Prostate gland (tissue), 2 donors: ENCODE measurements around the gene PSME2. TPM values are rescaled to one million over a fixed set of nuclear protein-coding genes. Genes with fewer than 3 reads are reported as not detected.

Source experiments
- DNase-seq: peaks from one replicate; pipeline ENCODE4 v3.0.0-alpha.2; 2019; ENCODE audit warnings: low spot score
- H3K27ac ChIP-seq, 2 donors: fragments of 200-600 bp; sonication (generic); 2 replicates each; pipeline ENCODE4 v1.5.1; 2017 to 2019
- H3K27me3 ChIP-seq: fragments of 200-600 bp; sonication (generic); replicated peaks from 2 replicates; pipeline ENCODE4 v1.5.1; 2019; ENCODE audit not compliant: insufficient read depth
- H3K36me3 ChIP-seq, 2 donors: fragments of 200-600 bp; sonication (generic); 1 replicate in 1 of 2; 2 replicates in 1 of 2; pipeline versions ENCODE4 v1.5.1 to v1.8.1; 2017 to 2019
- H3K4me1 ChIP-seq: fragments of 200-600 bp; sonication (generic); replicated peaks from 2 replicates; pipeline ENCODE4 v1.5.1; 2019
- H3K4me3 ChIP-seq, 2 donors: fragments of 200-600 bp; sonication (generic); 2 replicates each; pipeline ENCODE4 v1.5.1; 2017 to 2019
- H3K9me3 ChIP-seq: fragments of 200-600 bp; sonication (generic); 2 replicates; pipeline ENCODE4 v1.5.1; 2017
- POLR2A ChIP-seq: fragments of 450-650 bp; IDR thresholded peaks from one replicate; pipeline ENCODE4 v1.6.1; 2016; ENCODE audit warnings: antibody characterized with exemption, mild to moderate bottlenecking
- POLR2AphosphoS5 ChIP-seq: sonication (generic); formaldehyde crosslinking; IDR thresholded peaks from one replicate; pipeline ENCODE4 v1.6.1; 2017; ENCODE audit warnings: antibody characterized with exemption
- WGBS: methylation state at CpG from one replicate; pipeline ENCODE4 v1.1.5; 2018; 5-methylcytosine and 5-hydroxymethylcytosine counted together
- intact Hi-C: fragments of 100-400 bp; cut with DNase I; formaldehyde crosslinking; loops from one replicate; pipeline ENCODE4 v1.14.2; 2022
- total RNA-seq, 2 donors: library from RNA; depleted of rRNA; stranded (reverse); fragments of >200 nt; gene quantifications; one replicate each; pipeline ENCODE4 v1.1.0, GENCODE V29; 2016
- TF ChIP-seq, protein P1 (sequence below), 4 experiments: fragments of 200-600 bp in 2 of 4; fragments of 450-650 bp in 2 of 4; sonication (generic) in 2 of 4; IDR thresholded peaks; 1 replicate in 3 of 4; 2 replicates in 1 of 4; pipeline ENCODE4 v1.5.1; 2016 to 2019; ENCODE audit warnings: antibody characterized with exemption in 4 of 4, mild to moderate bottlenecking in 2 of 4, moderate library complexity in 2 of 4

The PSME2 gene
- total RNA-seq, 2 donors from 2014 or later = 34.5 to 89.3 TPM

DNA sequence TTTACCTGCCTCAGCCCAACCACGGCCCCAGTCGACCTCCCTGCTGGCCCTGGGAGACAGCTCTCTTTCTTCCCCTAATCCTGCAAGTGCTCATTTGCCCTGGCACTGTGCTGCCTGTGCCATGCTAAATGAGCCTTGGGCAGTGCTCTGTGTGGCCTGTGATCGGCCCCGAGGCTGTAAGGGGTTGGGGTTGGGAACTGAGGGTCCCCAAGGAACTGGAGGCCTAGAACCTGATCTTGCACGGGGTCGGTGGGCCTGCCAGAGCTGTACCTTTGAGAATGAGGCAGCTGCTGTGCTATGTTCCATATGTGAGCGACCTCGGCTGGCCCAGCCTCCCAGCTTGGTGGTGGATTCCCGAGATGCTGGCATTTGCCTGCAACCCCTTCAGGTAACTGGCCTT is 3.7 kb upstream of the PSME2 start:
- Histone ChIP-seq H3K27me3 (no peaks in the 10 kb centered on the region), H3K27ac (no peak overlapping the region), H3K36me3 (peaks cover 3 to 21% of the 10 kb centered on the region in 2 donors), H3K4me3 (no peak overlapping the region), H3K9me3 (no peaks in the 10 kb centered on the region), H3K4me1 (peaks cover 11% of the 10 kb centered on the region)
- no peak for DNase-seq
- 95% methylated on average over 9 of the region's 9 CpGs for WGBS
- TF ChIP-seq, protein P1, sequence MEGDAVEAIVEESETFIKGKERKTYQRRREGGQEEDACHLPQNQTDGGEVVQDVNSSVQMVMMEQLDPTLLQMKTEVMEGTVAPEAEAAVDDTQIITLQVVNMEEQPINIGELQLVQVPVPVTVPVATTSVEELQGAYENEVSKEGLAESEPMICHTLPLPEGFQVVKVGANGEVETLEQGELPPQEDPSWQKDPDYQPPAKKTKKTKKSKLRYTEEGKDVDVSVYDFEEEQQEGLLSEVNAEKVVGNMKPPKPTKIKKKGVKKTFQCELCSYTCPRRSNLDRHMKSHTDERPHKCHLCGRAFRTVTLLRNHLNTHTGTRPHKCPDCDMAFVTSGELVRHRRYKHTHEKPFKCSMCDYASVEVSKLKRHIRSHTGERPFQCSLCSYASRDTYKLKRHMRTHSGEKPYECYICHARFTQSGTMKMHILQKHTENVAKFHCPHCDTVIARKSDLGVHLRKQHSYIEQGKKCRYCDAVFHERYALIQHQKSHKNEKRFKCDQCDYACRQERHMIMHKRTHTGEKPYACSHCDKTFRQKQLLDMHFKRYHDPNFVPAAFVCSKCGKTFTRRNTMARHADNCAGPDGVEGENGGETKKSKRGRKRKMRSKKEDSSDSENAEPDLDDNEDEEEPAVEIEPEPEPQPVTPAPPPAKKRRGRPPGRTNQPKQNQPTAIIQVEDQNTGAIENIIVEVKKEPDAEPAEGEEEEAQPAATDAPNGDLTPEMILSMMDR (IDR thresholded peaks at IDR 0.05) = no peak
- TF ChIP-seq POLR2AphosphoS5 = no peak
- intact Hi-C loops = no loop called here

DNA sequence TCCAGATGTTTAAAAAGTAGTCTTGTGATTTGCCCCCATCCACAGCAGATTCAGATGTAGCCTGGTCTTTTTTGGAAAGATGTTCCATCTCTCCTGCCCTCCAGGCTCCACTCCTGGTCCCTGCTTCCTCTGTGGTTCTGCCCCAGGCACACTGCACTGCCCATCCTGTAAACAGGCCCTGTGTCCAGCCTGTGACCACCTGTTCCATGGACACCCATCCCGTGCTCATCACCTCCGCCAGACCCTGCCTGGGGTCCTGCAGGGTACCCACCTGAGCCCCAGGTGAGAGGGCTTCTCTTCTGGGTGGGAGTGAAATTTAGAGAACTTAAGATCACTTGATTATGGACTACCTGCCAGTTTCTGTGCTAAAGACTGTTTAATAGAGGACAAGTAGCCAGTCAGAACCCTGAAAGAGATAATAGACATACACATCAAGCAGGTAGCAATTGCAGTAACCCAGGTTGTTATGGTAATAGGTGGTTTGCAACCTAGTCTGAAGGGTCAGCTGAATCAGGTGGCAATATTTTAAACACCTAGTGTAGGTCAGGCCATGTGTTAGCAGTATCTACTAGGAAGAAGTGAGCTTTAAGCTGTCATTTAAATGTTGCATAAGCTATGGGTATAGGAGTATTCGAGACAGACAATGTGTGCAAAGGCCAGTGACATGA is 3.0 kb upstream of the PSME2 start:
- Histone ChIP-seq H3K36me3 (peaks cover 3 to 18% of the 10 kb centered on the region in 2 donors), H3K27ac (no peak overlapping the region), H3K9me3 (no peaks in the 10 kb centered on the region), H3K4me1 (peaks cover 11% of the 10 kb centered on the region), H3K4me3 (no peak overlapping the region), H3K27me3 (no peaks in the 10 kb centered on the region)
- WGBS = 95% methylated on average over 3 of the region's 3 CpGs
- TF ChIP-seq POLR2A (no peak), POLR2AphosphoS5 (no peak)
- TF ChIP-seq, protein P1 (IDR thresholded peaks at IDR 0.05) = no peak
- intact Hi-C loops = no loop called here
- DNase-seq = no peak

DNA sequence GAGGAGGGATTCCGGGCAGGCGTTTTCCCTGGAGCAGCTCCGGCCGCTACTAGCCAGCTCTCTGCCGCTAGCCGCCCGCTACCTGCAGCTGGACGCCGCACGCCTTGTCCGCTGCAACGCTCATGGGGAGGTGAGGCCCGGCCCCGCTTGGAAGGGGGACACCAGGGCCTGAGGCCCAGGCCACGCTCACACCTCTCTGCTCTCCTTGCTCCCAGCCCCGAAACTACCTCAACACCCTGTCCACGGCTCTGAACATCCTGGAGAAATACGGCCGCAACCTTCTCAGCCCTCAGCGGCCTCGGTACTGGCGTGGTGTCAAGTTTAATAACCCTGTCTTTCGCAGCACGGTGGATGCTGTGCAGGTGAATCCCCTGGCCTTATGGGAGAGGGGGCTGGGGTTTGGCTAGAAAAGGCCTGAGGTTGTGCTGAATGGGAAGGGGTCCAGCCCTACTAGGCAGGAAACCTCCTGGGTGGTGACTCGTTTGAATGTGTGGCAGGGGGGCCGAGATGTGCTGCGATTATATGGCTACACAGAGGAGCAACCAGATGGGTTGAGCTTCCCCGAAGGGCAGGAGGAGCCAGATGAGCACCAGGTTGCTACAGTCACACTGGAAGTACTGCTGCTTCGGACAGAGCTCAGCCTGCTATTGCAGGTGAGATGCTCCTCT is 1.5 kb upstream of the PSME2 start:
- H3K36me3 ChIP-seq = peaks cover 3 to 18% of the 10 kb centered on the region in 2 donors
- intact Hi-C loops = no loop called here
- no peaks in the 10 kb centered on the region for H3K9me3 ChIP-seq
- H3K4me1 ChIP-seq = peaks cover 11% of the 10 kb centered on the region
- 3% methylated on average over 29 of the region's 29 CpGs for WGBS
- TF ChIP-seq, protein P1 (IDR thresholded peaks at IDR 0.05) = no peak
- no peak for TF ChIP-seq POLR2AphosphoS5
- no peak for TF ChIP-seq POLR2A
- H3K27ac ChIP-seq = peak overlapping the region; percentile 92 to 94
- no peak for DNase-seq
- no peaks in the 10 kb centered on the region for H3K27me3 ChIP-seq
- peak overlapping the region; percentile 68 to 92 for H3K4me3 ChIP-seq

DNA sequence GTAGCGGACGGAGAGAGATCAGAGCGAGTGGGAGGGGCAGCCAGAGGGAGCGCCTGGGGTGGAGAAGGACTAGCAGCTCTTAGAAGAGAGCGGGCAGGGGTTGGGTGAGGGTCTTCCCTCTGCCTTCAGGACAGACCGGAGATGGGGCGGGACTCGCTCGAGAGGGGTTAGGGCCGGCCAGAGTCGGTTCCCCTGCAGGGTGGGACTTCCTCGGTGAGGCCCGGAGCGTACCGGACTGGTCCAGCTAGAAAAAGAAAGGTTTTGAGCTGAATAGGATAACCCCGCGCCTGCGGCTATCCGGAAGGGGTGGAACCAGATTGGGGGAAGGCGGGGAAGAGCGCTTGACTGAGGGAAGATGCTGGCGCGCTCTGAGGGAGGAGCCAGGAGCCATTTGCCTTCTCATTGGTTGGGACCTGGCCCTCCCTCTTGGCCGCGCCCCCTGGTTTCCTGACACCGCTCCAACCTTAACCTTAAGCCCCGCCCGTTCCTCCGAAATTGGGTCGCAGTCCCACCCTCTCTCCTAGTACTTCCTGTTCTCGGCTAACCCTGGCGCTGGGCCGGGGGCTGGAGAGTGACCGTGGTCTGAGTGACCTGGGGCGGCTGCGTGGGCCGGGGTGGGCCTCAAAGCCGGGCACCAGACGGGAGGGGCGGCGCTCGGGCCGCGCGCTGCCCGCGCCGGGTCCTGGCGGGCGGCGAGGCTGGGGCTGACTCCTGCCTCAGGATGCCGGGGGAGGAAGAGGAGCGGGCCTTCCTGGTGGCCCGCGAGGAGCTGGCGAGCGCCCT is 759 bp upstream of the PSME2 start, which contains the start of gene RNF31:
Gene RNF31 (plus strand): TSS at position 521 of the 783 bp plus-strand sequence. CDS start 201 bp downstream, at position 722.
- Histone ChIP-seq H3K27me3 (no peaks in the 10 kb centered on the region), H3K9me3 (no peaks in the 10 kb centered on the region), H3K27ac (peak within 1 kb of the TSS; percentile 92 to 94), H3K36me3 (peaks cover 3 to 18% of the 10 kb centered on the region in 2 donors), H3K4me3 (peak within 1 kb of the TSS; percentile 68 to 92), H3K4me1 (peaks cover 11% of the 10 kb centered on the region)
- TF ChIP-seq, protein P1 (IDR thresholded peaks at IDR 0.05) = peak in 1 of 4 experiments; percentile 18
- TF ChIP-seq POLR2A (peak; percentile 42), POLR2AphosphoS5 (peak; percentile 84)
- WGBS = under 1% methylated on average over 40 of the region's 57 CpGs
- intact Hi-C loops = no loop called here
- DNase-seq = peak; percentile 98
